Measurements from ENCODE around the gene ADAMTSL1. TPM values are rescaled to one million over a fixed set of nuclear protein-coding genes. Genes with fewer than 3 reads are reported as not detected.

ADAMTSL1 gene
- total and polyA plus RNA-seq, 9 of the 15 experiments (the other 6 are each of a cell fraction or from before 2014, with no cell fraction given) = 0.01 TPM; not detected in 8

- Histone ChIP-seq H3K9ac (ENCODE audit: insufficient read depth in 1 of 2, low read depth in 2 of 2, low read length in 2 of 2) (no peak overlapping the region), H3K27ac (ENCODE audit: extremely low read depth, low read depth, low read length) (no peak overlapping the region), H3K4me3 (no peak overlapping the region), H4K20me1 (replicated peaks; ENCODE audit: control insufficient read depth, insufficient read depth, low read length) (no peaks in the 10 kb centered on the region), H3K4me1 (replicated peaks in 1 of 2; ENCODE audit: control insufficient read depth in 2 of 2, insufficient read depth in 2 of 2, low read length in 2 of 2) (no peaks in the 10 kb centered on the region), H3K9me1 (ENCODE audit: control insufficient read depth, insufficient read depth, low read length) (no peaks in the 10 kb centered on the region), H3K4me2 (ENCODE audit: insufficient read depth, low read length) (no peak overlapping the region), H3K9me3 (replicated peaks; ENCODE audit: control insufficient read depth, insufficient read depth, low read depth, low read length) (no peaks in the 10 kb centered on the region), H2AFZ (ENCODE audit: low read depth, low read length) (no peak overlapping the region), H3K79me2 (ENCODE audit: control insufficient read depth, insufficient read depth, low read length) (no peaks in the 10 kb centered on the region), H3K27me3 (ENCODE audit: control insufficient read depth in 2 of 2, insufficient read depth in 2 of 2, low read length in 2 of 2) (no peaks in the 10 kb centered on the region), H3K36me3 (ENCODE audit: control insufficient read depth, insufficient read depth, low read length) (no peaks in the 10 kb centered on the region)
- BruUV-seq (replicated peaks) = no TSS peak
- in situ Hi-C loops (cut with MboI) = no loop called here
- TF ChIP-seq ZNF316 (IDR thresholded peaks at IDR 0.05) = no peak
- no peak for TF ChIP-seq ZSCAN29 (IDR thresholded peaks at IDR 0.05)
- no peak for TF ChIP-seq ZNF778 (CRISPR knock-in tag; IDR thresholded peaks at IDR 0.05)
- TF ChIP-seq HMGN3 (IDR thresholded peaks at IDR 0.05; ENCODE audit: borderline replicate concordance, extremely low read depth, insufficient read length, low read depth, low read length) = no peak
- no peak for TF ChIP-seq PHF20 (IDR thresholded peaks at IDR 0.05; ENCODE audit: partially characterized antibody)
- no peak for TF ChIP-seq FOXK1 (CRISPR knock-in tag; IDR thresholded peaks at IDR 0.05; ENCODE audit: borderline replicate concordance)
- no peak for TF ChIP-seq ZNF764 (CRISPR knock-in tag; IDR thresholded peaks at IDR 0.05; ENCODE audit: low read depth)
- no peak for TF ChIP-seq ZNF174 (CRISPR knock-in tag; IDR thresholded peaks at IDR 0.05)
- no peak for TF ChIP-seq ZNF512 (tag; IDR thresholded peaks at IDR 0.05)
- TF ChIP-seq GATA2 (CRISPR knock-in tag; IDR thresholded peaks at IDR 0.05) = no peak
- no peak for TF ChIP-seq SNIP1 (IDR thresholded peaks at IDR 0.05; ENCODE audit: low read depth)
- no peak for TF ChIP-seq ZFX (CRISPR knock-in tag; IDR thresholded peaks at IDR 0.05)
- no peak for TF ChIP-seq SAFB (IDR thresholded peaks at IDR 0.05; ENCODE audit: borderline replicate concordance, low read depth, low read length)
- TF ChIP-seq ATF7 (IDR thresholded peaks at IDR 0.05) = no peak
- no peak for TF ChIP-seq RFX7 (CRISPR knock-in tag; IDR thresholded peaks at IDR 0.05)
- no peak for TF ChIP-seq GATAD2A (IDR thresholded peaks at IDR 0.05)
- no peak for TF ChIP-seq CBX1 (IDR thresholded peaks at IDR 0.05; ENCODE audit: low read depth)
- ChIA-PET CTCF (ENCODE audit: low intra/inter-chr PET ratio) (no interaction called here), POLR2A (no interaction called here)
- no peak for FAIRE-seq
- intact Hi-C loops (cut with micrococcal nuclease) = no loop called here
- ATAC-seq = no peak
- no peak for DNase-seq (ENCODE audit: extremely low read depth in 1 of 4, low spot score in 3 of 4)
Measured at GRCh38 chr9:18594837-18595236, 120.9 kb downstream of the ADAMTSL1 start.

Data from K562 (cell line).